Head of caudate nucleus (tissue), 42 donors: ENCODE data around the gene RMND1.
"Not testable (repeated sequence)": the region's sequence is repeated elsewhere in the genome, so short reads cannot be mapped to it uniquely, and the experiment has no call there.

Source experiments
- DNase-seq, 42 donors: peaks; one replicate each; pipeline versions ENCODE4 v3.0.0 to v3.0.0-alpha.2; 2020 to 2021; ENCODE audit warnings: mixed read lengths in 7 of 42
- intact Hi-C: fragments of 100-400 bp; cut with DNase I; formaldehyde crosslinking; loops from one replicate; pipeline ENCODE4 v1.15.0; 2022

The RMND1 gene

GRCh38 chr6:151461673-151462072 is 9.7 kb upstream of the RMND1 start:
- intact Hi-C loops = no loop called here
- DNase-seq = no peak

- DNase-seq, intact Hi-C loops: not testable (repeated sequence)
Observed at GRCh38 chr6:151455751-151456398, 3.9 kb upstream of the RMND1 start.

GRCh38 chr6:151452750-151453427 is 963 bp upstream of the RMND1 start:
- DNase-seq = peak in 12 of 42 donors; percentile 9 to 40 (median 18)
- intact Hi-C loops = loop anchor here (5.0 kb wide), 1 partner anchor 61 kb away; the partner anchor contains the start of gene ZBTB2

GRCh38 chr6:151451417-151451949 is 443 bp downstream of the RMND1 start:
- intact Hi-C loops = loop anchor here (5.0 kb wide), 1 partner anchor 59 kb away; the partner anchor contains the start of gene ZBTB2
- DNase-seq = no peak

- intact Hi-C loops = loop anchor here (5.0 kb wide), 1 partner anchor 59 kb away; the partner anchor contains the start of gene ZBTB2
- not testable (repeated sequence) for DNase-seq
Observed at GRCh38 chr6:151450928-151451327, 998 bp downstream of the RMND1 start.

- intact Hi-C loops = no loop called here
- DNase-seq = peak in 1 of 42 donors; percentile 10
Observed at GRCh38 chr6:151448623-151449022, 3.3 kb downstream of the RMND1 start.

GRCh38 chr6:151447237-151447636 is 4.7 kb downstream of the RMND1 start:
- intact Hi-C loops = no loop called here
- DNase-seq = no peak

- no peak for DNase-seq
- intact Hi-C loops = no loop called here
Observed at GRCh38 chr6:151445482-151445881, 6.4 kb downstream of the RMND1 start.

GRCh38 chr6:151443911-151444621 is 7.9 kb downstream of the RMND1 start:
- no peak for DNase-seq
- intact Hi-C loops = no loop called here

GRCh38 chr6:151443454-151443853 is 8.5 kb downstream of the RMND1 start:
- peak in 4 of 42 donors; percentile 16 to 41 (median 18) for DNase-seq
- intact Hi-C loops = no loop called here

- no peak for DNase-seq
- intact Hi-C loops = no loop called here
Observed at GRCh38 chr6:151442371-151442770, 9.6 kb downstream of the RMND1 start.

GRCh38 chr6:151441390-151442166 is 10.3 kb downstream of the RMND1 start:
- DNase-seq = no peak
- intact Hi-C loops = no loop called here

GRCh38 chr6:151440930-151441329 is 11.0 kb downstream of the RMND1 start:
- intact Hi-C loops = no loop called here
- DNase-seq = no peak

- intact Hi-C loops = no loop called here
- DNase-seq = no peak
Observed at GRCh38 chr6:151440498-151440897, 11.4 kb downstream of the RMND1 start.

GRCh38 chr6:151437401-151437800 is 14.5 kb downstream of the RMND1 start:
- intact Hi-C loops = no loop called here
- no peak for DNase-seq

- no peak for DNase-seq
- intact Hi-C loops = no loop called here
Observed at GRCh38 chr6:151436802-151437201, 15.1 kb downstream of the RMND1 start.

GRCh38 chr6:151436300-151436699 is 15.6 kb downstream of the RMND1 start:
- DNase-seq = no peak
- intact Hi-C loops = no loop called here

- no peak for DNase-seq
- intact Hi-C loops = no loop called here
Observed at GRCh38 chr6:151434369-151434768, 17.6 kb downstream of the RMND1 start.

GRCh38 chr6:151432651-151433050 is 19.3 kb downstream of the RMND1 start:
- intact Hi-C loops = no loop called here
- no peak for DNase-seq
